Upper lobe of left lung (tissue), 4 donors: ENCODE results near the gene MYADM.

Experiments
- CTCF ChIP-seq, 6 experiments: fragments of 450-650 bp in 4 of 6; fragments of 200-600 bp in 2 of 6; sonication (generic) in 2 of 6; IDR thresholded peaks; one replicate each; pipeline ENCODE4 v1.5.1; 2016 to 2019; ENCODE audit warnings: antibody characterized with exemption in 6 of 6
- POLR2A ChIP-seq, 4 donors: fragments of 450-650 bp; IDR thresholded peaks; one replicate each; pipeline ENCODE4 v1.5.1; 2016 to 2017; ENCODE audit warnings: antibody characterized with exemption in 4 of 4, mild to moderate bottlenecking in 2 of 4
- POLR2AphosphoS5 ChIP-seq, 2 donors: sonication (generic); formaldehyde crosslinking; IDR thresholded peaks; one replicate each; pipeline ENCODE4 v1.5.1; 2017; ENCODE audit warnings: antibody characterized with exemption in 2 of 2

GRCh38 chr19:53828531-53828930 lies 39.2 kb upstream of the MYADM start:
- TF ChIP-seq POLR2A (IDR thresholded peaks at IDR 0.05) (no peak), CTCF (IDR thresholded peaks at IDR 0.05) (no peak), POLR2AphosphoS5 (IDR thresholded peaks at IDR 0.05) (no peak)
